GM12878 (cell line): ENCODE results near the gene CMTM1. TPM values are rescaled to one million over a fixed set of nuclear protein-coding genes. Genes with fewer than 3 reads are reported as not detected.

Experiments used
- CTCF ChIP-seq, 3 experiments: IDR thresholded peaks in 2 of 3; conservative IDR thresholded peaks in 1 of 3; 2 replicates each; pipeline ENCODE4 v1.5.1; 2011; ENCODE audit warnings: low read depth in 3 of 3, low read length in 3 of 3, mild to moderate bottlenecking in 3 of 3, control low read depth in 2 of 3, moderate library complexity in 2 of 3, inconsistent platforms in 1 of 3, mixed read lengths in 1 of 3; ENCODE audit not compliant: control insufficient read depth in 2 of 3, insufficient read depth in 1 of 3; ENCODE audit errors: extremely low read depth in 1 of 3
- E2F8 ChIP-seq: fragments of 450-650 bp; IDR thresholded peaks from 2 replicates; pipeline ENCODE4 v1.6.1; 2018; ENCODE audit warnings: mild to moderate bottlenecking, low read depth, moderate library complexity; ENCODE audit not compliant: partially characterized antibody
- GATAD2B ChIP-seq: fragments of 450-650 bp; conservative IDR thresholded peaks from 2 replicates; pipeline ENCODE4 v1.6.1; 2017; ENCODE audit warnings: low read depth, mild to moderate bottlenecking, moderate library complexity
- MYB ChIP-seq: fragments of 150-350 bp; IDR thresholded peaks from 2 replicates; pipeline ENCODE4 v1.6.1; 2014; ENCODE audit warnings: mild to moderate bottlenecking, low read depth, low read length, borderline replicate concordance
- PAX8 ChIP-seq: fragments of 450-650 bp; IDR thresholded peaks from 2 replicates; pipeline ENCODE4 v1.6.1; 2017; ENCODE audit warnings: mild to moderate bottlenecking, moderate library complexity
- POLR2A ChIP-seq: IDR thresholded peaks from 2 replicates; pipeline ENCODE4 v1.6.1; 2011; ENCODE audit warnings: low read depth, mild to moderate bottlenecking, low read length
- POLR2AphosphoS5 ChIP-seq: IDR thresholded peaks from 2 replicates; pipeline ENCODE4 v1.6.1; 2011; ENCODE audit warnings: mild to moderate bottlenecking, low read length, inconsistent platforms
- SIX5 ChIP-seq: IDR thresholded peaks from 2 replicates; pipeline ENCODE4 v1.6.1; 2011; ENCODE audit warnings: mild to moderate bottlenecking, low read depth, low read length, moderate library complexity; ENCODE audit not compliant: severe bottlenecking
- polyA plus RNA-seq, 11 experiments: library from polyadenylated mRNA; depleted of rRNA in 4 of 11; unstranded in 6 of 11; stranded (reverse) in 5 of 11; fragments of >200 nt; fragmentation: Nextera tagmentation in 4 of 11; fragmentation: Illumina TruSeq in 1 of 11; extraction: Ambion mirVana in 4 of 11; extraction: Trizol in 1 of 11; gene quantifications; 1 replicate in 1 of 11; 2 replicates in 10 of 11; pipeline versions ENCODE4 v1.2.1 to v1.2.3, GENCODE V29; 2011 to 2016; ENCODE audit warnings: inconsistent platforms in 2 of 11, missing spikeins in 2 of 11, low read depth in 1 of 11
- total RNA-seq, 4 experiments: library from RNA; depleted of rRNA in 3 of 4; stranded (reverse); fragments of >200 nt in 3 of 4; fragmentation: Illumina TruSeq in 1 of 4; extraction: Trizol in 1 of 4; gene quantifications; 2 replicates each; pipeline versions ENCODE4 v1.2.1 to v1.2.3, GENCODE V29; 2013 to 2021

CMTM1 gene
- total and polyA plus RNA-seq, 10 of the 15 experiments (the other 5 are each of a cell fraction or from before 2014, with no cell fraction given), result 0.09 to 3.0 (median 1.4) TPM; not detected in 2

DNA sequence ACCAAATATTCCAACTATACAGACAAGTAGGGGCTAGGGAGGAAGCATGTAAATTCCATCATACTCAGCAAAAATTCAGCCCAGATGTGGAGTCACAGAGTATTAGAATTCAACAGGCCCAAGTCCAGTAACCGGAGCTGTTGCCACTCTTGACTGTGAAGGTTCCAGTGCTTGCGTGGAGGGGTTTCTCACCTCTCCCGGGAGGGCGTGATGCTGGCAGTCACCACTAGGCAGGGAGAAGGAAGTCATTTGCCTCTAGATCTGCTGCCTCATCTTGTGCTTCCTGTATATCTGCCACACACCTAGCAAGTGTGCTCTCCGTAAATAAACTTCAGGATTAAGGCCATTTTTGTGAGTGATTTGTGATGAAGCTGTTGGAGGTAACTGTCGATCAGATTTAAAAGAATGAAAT lies 14.9 kb upstream of the CMTM1 start (continued):
- peak in 2 of 3 experiments; percentile 19 to 47; a peak in 2 of 6 replicates for TF ChIP-seq CTCF (IDR thresholded peaks at IDR 0.05 in 2 of 3, conservative IDR thresholded peaks at IDR 0.05 in 1 of 3; ENCODE audit: control insufficient read depth in 2 of 3, extremely low read depth in 1 of 3, insufficient read depth in 1 of 3, low read depth in 3 of 3, low read length in 3 of 3)
- TF ChIP-seq SIX5, result no peak
- TF ChIP-seq POLR2AphosphoS5, result no peak
- peak; percentile 32; the same call in 1 of the 2 replicates for TF ChIP-seq POLR2A
- TF ChIP-seq E2F8, result no peak
- no peak for TF ChIP-seq MYB
- 0 out of 2 replicates have a peak, but pooled peaks have one; percentile 16 for TF ChIP-seq GATAD2B
- no peak for TF ChIP-seq PAX8
